Nephron progenitor cell (in vitro differentiated cells): ENCODE measurements around the gene POP4.

Source experiments
- DNase-seq: peaks from one replicate; pipeline ENCODE4 v3.0.0; 2021
- H3K27ac Mint-ChIP-seq: 2 replicates; pipeline ENCODE4 v1.8.0; 2021; ENCODE audit warnings: mild to moderate bottlenecking, moderate library complexity, mixed read lengths
- H3K27me3 Mint-ChIP-seq: 2 replicates; pipeline ENCODE4 v1.8.0; 2021; ENCODE audit warnings: mild to moderate bottlenecking, low read depth, mixed read lengths; ENCODE audit not compliant: poor library complexity
- H3K36me3 Mint-ChIP-seq: 2 replicates; pipeline ENCODE4 v1.8.0; 2021; ENCODE audit warnings: low read depth, mixed read lengths
- H3K4me1 Mint-ChIP-seq: 2 replicates; pipeline ENCODE4 v1.8.0; 2021; ENCODE audit warnings: mixed read lengths
- H3K4me3 Mint-ChIP-seq: 2 replicates; pipeline ENCODE4 v1.8.0; 2021; ENCODE audit warnings: mild to moderate bottlenecking, moderate library complexity, mixed read lengths
- H3K9me3 Mint-ChIP-seq: 2 replicates; pipeline ENCODE4 v1.8.0; 2021; ENCODE audit warnings: mild to moderate bottlenecking, moderate library complexity, mixed read lengths
- TF ChIP-seq, protein P1 (sequence below): fragments of 200-600 bp; sonication (generic); IDR thresholded peaks from 2 replicates; pipeline ENCODE4 v1.5.0; 2021; ENCODE audit warnings: antibody characterized with exemption

Gene POP4

GRCh38 chr19:29567366-29567915 lies 38.6 kb upstream of the POP4 start:
- DNase-seq: no peak
- Mint-ChIP-seq H3K9me3 (no peaks in the 10 kb centered on the region), H3K36me3 (no peaks in the 10 kb centered on the region), H3K4me3 (no peak overlapping the region), H3K27ac (no peak overlapping the region), H3K4me1 (peaks cover 18% of the 10 kb centered on the region), H3K27me3 (peaks cover 47% of the 10 kb centered on the region)
- TF ChIP-seq, protein P1, sequence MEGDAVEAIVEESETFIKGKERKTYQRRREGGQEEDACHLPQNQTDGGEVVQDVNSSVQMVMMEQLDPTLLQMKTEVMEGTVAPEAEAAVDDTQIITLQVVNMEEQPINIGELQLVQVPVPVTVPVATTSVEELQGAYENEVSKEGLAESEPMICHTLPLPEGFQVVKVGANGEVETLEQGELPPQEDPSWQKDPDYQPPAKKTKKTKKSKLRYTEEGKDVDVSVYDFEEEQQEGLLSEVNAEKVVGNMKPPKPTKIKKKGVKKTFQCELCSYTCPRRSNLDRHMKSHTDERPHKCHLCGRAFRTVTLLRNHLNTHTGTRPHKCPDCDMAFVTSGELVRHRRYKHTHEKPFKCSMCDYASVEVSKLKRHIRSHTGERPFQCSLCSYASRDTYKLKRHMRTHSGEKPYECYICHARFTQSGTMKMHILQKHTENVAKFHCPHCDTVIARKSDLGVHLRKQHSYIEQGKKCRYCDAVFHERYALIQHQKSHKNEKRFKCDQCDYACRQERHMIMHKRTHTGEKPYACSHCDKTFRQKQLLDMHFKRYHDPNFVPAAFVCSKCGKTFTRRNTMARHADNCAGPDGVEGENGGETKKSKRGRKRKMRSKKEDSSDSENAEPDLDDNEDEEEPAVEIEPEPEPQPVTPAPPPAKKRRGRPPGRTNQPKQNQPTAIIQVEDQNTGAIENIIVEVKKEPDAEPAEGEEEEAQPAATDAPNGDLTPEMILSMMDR: no peak

DNA sequence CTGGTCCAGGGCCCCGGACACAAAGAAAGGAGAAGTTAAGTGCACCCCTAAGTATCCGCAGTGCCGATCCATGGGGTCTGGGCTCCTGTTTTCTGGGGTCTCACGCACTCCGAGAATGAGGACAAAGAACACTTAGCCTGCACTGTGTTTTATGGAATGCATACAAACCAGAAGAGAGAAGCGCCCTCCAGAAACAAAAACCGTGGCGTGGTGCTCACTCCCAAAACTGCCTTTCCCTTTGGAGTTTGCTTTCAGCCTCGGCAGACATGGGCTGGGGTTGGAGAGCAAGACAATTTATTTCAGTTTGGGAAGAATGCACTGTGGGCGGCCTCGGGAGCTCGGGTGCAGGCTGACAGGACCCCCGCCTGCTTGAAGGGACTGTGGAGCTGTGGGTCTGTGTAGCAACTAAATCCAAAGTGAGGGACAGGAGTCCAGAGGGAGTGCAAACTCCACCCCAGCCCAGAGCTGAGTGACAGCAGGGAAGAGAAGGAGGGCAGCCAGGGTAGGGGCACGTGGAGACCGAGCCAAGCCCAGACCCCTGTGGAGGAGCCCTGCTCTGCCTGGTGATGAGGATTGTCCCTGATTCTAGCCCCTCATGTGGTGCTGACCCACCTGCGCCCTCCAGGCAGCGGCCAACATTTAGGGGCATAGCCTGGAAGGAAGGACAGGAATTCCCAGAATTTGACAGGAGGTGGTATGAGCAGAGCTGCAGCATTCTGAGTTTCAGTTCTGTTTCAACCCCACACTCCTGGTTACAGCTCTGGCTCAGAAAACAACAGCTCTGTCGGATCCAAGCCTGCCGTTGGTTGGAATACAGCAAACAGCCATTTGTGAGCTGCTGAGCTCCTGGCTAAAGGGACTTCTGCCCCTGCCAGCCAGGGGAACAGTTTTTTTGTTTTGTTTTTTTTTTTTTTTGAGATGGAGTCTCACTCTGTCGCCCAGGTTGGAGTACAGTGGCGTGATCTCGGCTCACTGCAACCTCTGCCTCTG lies 37.8 kb upstream of the POP4 start:
- peaks cover 16% of the 10 kb centered on the region for H3K4me1 Mint-ChIP-seq
- peaks cover 55% of the 10 kb centered on the region for H3K27me3 Mint-ChIP-seq
- no peak for DNase-seq
- no peak overlapping the region for H3K4me3 Mint-ChIP-seq
- H3K27ac Mint-ChIP-seq: no peak overlapping the region
- no peaks in the 10 kb centered on the region for H3K36me3 Mint-ChIP-seq
- TF ChIP-seq, protein P1: no peak
- no peaks in the 10 kb centered on the region for H3K9me3 Mint-ChIP-seq

DNA sequence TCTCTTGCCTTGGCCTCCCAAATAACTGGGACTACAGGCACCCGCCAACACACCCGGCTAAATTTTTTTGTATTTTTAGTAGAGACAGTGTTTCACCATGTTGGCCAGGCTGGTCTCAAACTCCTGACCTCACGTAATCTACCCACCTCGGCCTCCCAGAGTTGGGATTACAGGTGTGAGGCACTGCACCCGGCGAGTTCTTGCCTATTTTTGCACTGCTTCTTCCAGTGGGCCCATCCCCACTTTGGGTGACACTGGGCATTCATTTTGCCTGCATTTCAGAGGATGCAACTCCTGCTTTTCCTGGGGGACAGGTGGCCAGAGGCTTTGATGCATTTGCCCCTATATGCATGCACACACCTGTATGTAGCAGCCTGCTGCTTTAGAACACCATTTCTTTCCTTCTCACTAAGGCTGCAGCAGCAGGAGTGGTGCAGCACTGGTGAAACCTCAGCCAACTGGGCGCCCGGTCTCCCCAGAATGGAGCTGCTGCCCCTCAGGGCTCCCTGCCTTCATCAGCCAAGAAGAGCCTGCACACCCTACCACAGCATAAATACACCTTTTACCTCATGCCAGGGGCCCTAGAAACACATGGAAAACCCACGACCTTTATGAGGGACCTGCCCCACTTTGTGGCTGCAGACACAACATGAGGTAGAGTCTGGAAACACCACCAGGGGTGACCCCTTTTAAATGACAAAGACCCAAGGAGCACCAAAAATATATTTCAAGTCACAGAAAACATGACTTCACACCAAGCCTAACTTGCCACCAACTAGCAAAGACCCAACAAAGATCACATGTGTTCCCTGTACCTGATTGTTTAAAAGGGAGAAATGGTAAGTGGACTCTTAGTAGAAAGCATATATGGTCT lies 36.8 kb upstream of the POP4 start:
- H3K27ac Mint-ChIP-seq: no peak overlapping the region
- H3K36me3 Mint-ChIP-seq: no peaks in the 10 kb centered on the region
- TF ChIP-seq, protein P1: no peak
- H3K9me3 Mint-ChIP-seq: no peaks in the 10 kb centered on the region
- H3K4me1 Mint-ChIP-seq: peaks cover 16% of the 10 kb centered on the region
- DNase-seq: no peak
- H3K4me3 Mint-ChIP-seq: no peak overlapping the region
- H3K27me3 Mint-ChIP-seq: peaks cover 57% of the 10 kb centered on the region

- no peak for DNase-seq
- Mint-ChIP-seq H3K4me1 (peaks cover 25% of the 10 kb centered on the region), H3K27me3 (peaks cover 65% of the 10 kb centered on the region), H3K9me3 (no peaks in the 10 kb centered on the region), H3K36me3 (no peaks in the 10 kb centered on the region), H3K27ac (no peak overlapping the region), H3K4me3 (no peak overlapping the region)
- TF ChIP-seq, protein P1: no peak
Measured at GRCh38 chr19:29571181-29571580, 34.9 kb upstream of the POP4 start.

- H3K36me3 Mint-ChIP-seq: no peaks in the 10 kb centered on the region
- TF ChIP-seq, protein P1: no peak
- H3K4me1 Mint-ChIP-seq: peaks cover 22% of the 10 kb centered on the region
- no peaks in the 10 kb centered on the region for H3K9me3 Mint-ChIP-seq
- peaks cover 85% of the 10 kb centered on the region for H3K27me3 Mint-ChIP-seq
- H3K4me3 Mint-ChIP-seq: no peak overlapping the region
- H3K27ac Mint-ChIP-seq: no peak overlapping the region
- DNase-seq: no peak
Measured at GRCh38 chr19:29573486-29573885, 32.6 kb upstream of the POP4 start.
